Uterus (tissue), 2 donors: ENCODE results near the gene SLC2A11.

Source experiments
- POLR2A ChIP-seq, 2 donors: fragments of 450-650 bp; IDR thresholded peaks; one replicate each; pipeline ENCODE4 v1.6.1; 2016; ENCODE audit warnings: antibody characterized with exemption in 2 of 2, mild to moderate bottlenecking in 1 of 2, moderate library complexity in 1 of 2
- TF ChIP-seq, protein P1 (sequence below), 4 experiments: fragments of 200-600 bp in 2 of 4; fragments of 450-650 bp in 2 of 4; sonication (generic) in 2 of 4; IDR thresholded peaks; one replicate each; pipeline ENCODE4 v1.5.1; 2016 to 2019; ENCODE audit warnings: antibody characterized with exemption in 4 of 4, mild to moderate bottlenecking in 2 of 4, moderate library complexity in 1 of 4

DNA sequence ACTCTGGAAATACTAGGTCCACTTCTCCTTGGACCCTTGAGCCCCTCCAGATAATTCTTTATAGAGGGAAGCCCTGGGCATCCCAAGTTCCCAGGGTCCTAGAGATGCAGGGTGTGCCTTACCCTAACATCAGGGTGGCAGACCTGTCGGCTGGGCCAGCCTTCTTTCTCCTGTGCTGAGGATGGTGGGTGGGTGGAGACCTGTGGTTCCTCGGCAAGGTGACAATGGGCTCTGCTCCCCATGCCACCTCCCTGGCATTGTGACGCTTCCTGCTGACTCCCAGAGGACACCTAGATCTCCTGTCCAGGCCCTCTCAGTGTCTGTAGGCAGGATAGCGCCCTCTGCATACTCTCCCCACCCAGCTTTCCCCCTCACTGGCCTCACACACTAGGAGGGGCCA is 15.1 kb upstream of the SLC2A11 start:
- TF ChIP-seq, protein P1, sequence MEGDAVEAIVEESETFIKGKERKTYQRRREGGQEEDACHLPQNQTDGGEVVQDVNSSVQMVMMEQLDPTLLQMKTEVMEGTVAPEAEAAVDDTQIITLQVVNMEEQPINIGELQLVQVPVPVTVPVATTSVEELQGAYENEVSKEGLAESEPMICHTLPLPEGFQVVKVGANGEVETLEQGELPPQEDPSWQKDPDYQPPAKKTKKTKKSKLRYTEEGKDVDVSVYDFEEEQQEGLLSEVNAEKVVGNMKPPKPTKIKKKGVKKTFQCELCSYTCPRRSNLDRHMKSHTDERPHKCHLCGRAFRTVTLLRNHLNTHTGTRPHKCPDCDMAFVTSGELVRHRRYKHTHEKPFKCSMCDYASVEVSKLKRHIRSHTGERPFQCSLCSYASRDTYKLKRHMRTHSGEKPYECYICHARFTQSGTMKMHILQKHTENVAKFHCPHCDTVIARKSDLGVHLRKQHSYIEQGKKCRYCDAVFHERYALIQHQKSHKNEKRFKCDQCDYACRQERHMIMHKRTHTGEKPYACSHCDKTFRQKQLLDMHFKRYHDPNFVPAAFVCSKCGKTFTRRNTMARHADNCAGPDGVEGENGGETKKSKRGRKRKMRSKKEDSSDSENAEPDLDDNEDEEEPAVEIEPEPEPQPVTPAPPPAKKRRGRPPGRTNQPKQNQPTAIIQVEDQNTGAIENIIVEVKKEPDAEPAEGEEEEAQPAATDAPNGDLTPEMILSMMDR (IDR thresholded peaks at IDR 0.05), result no peak
- TF ChIP-seq POLR2A (IDR thresholded peaks at IDR 0.05), result no peak
